ENCODE results near the gene C2orf69. TPM values are rescaled to one million over a fixed set of nuclear protein-coding genes. Genes with fewer than 3 reads are reported as not detected.

C2orf69 gene
- total RNA-seq = 10 to 100 TPM; 14.2 to 25.0 TPM

- peaks cover 0 to 2% of the 10 kb centered on the region in 2 donors for H3K9me3 Mint-ChIP-seq
- ATAC-seq = peak; percentile 91 to 92
- DNase-seq (ENCODE audit: low spot score in 2 of 2) = peak; percentile 91 to 97
Observed at GRCh38 chr2:199911052-199911876, at the start of gene C2orf69. C2orf69 (plus strand) TSS chr2:199911293; CDS start chr2:199911439, 146 bp downstream.

DNA sequence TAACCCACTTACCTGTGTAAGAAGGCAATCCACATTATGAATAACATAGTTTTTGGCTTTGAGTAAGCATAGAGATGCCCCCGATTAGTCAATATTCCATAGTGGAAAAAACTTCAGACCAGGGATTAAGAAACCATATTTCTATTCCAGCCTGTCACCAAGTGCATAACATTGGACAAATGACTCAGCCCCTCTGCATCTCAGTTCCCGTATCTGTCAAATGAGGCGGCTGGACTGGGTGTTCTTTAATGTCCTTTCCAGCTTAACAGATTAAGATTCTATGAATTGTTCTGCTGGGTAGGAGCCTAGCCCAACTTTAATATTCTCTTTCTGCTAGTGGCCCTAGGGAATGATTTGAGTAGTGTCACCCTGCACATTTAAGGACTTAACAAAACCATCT, 48.3 kb upstream of the C2orf69 start:
- Mint-ChIP-seq H3K9me3 (no peaks in the 10 kb centered on the region), H3K36me3 (no peaks in the 10 kb centered on the region), H3K27ac (no peak overlapping the region)
- ATAC-seq (no peak), DNase-seq (ENCODE audit: low spot score in 2 of 2) (no peak)

More at GRCh38 chr2:199911052-199911876, at the start of gene C2orf69:
- Mint-ChIP-seq H3K36me3 (peaks cover 31 to 34% of the 10 kb centered on the region in 2 donors), H3K27ac (peak within 1 kb of the TSS; percentile 89 to 96)

- DNase-seq (ENCODE audit: low spot score in 2 of 2) = no peak
- no peak overlapping the region for H3K27ac Mint-ChIP-seq
- H3K9me3 Mint-ChIP-seq = no peaks in the 10 kb centered on the region
- ATAC-seq = no peak
- H3K36me3 Mint-ChIP-seq = no peaks in the 10 kb centered on the region
Observed at GRCh38 chr2:199865905-199866304, 45.2 kb upstream of the C2orf69 start.

- ATAC-seq (no peak), DNase-seq (ENCODE audit: low spot score in 2 of 2) (no peak)
- Mint-ChIP-seq H3K9me3 (no peaks in the 10 kb centered on the region), H3K36me3 (no peaks in the 10 kb centered on the region), H3K27ac (no peak overlapping the region)
Observed at GRCh38 chr2:199868431-199869226, 42.5 kb upstream of the C2orf69 start.

GRCh38 chr2:199869227-199869541, 41.9 kb upstream of the C2orf69 start:
- no peak overlapping the region for H3K27ac Mint-ChIP-seq
- H3K9me3 Mint-ChIP-seq = peaks cover 3 to 4% of the 10 kb centered on the region in 2 donors
- peaks cover 5% of the 10 kb centered on the region in 2 donors for H3K36me3 Mint-ChIP-seq
- DNase-seq (ENCODE audit: low spot score in 2 of 2) (no peak), ATAC-seq (no peak)

GRCh38 chr2:199869653-199870052, 41.4 kb upstream of the C2orf69 start:
- ATAC-seq (no peak), DNase-seq (ENCODE audit: low spot score in 2 of 2) (no peak)
- no peak overlapping the region for H3K27ac Mint-ChIP-seq
- peaks cover 7 to 9% of the 10 kb centered on the region in 2 donors for H3K9me3 Mint-ChIP-seq
- peaks cover 9% of the 10 kb centered on the region in 2 donors for H3K36me3 Mint-ChIP-seq

DNA sequence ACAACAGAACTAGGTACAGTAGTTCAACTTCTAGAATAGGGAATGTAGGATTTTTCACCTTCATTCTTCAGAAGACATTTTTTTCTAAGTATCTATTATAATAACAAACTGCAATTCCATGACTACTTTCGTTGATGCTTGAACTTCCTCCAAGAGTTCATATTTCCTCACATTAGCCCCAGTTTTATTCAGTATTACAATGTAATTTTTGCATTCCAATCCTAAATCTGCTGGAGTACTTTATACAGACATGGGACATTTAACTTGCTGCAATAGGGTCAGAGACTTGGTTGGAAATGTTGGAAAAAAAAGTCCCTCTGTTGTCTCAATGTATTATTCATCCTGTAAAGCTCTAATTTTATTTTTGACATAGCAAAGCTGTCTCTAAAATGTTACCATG, 40.5 kb upstream of the C2orf69 start:
- DNase-seq (ENCODE audit: low spot score in 2 of 2) (no peak), ATAC-seq (no peak)
- peaks cover 12 to 13% of the 10 kb centered on the region in 2 donors for H3K9me3 Mint-ChIP-seq
- H3K27ac Mint-ChIP-seq = no peak overlapping the region
- H3K36me3 Mint-ChIP-seq = peaks cover 14 to 16% of the 10 kb centered on the region in 2 donors

DNA sequence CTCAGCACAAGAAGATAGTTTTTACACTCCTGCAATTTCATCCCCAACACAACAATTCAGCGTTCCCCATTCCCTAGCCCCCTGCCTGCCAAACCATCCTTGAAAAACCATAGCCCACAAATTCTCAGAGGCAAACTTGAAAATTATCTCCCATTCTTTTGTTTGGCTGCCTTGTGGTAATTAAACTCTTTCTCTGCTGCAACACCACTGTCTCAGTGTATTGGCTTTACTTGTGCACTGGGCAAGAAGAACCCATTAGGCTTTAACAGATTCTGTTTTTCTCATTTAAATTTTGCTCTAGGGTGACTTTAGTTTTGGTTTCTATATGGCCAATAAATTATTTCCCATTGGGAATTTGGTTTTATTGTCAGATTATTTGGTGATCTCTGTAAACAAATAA, 36.9 kb upstream of the C2orf69 start:
- ATAC-seq (no peak), DNase-seq (ENCODE audit: low spot score in 2 of 2) (no peak)
- no peak overlapping the region for H3K27ac Mint-ChIP-seq
- peaks cover 14 to 16% of the 10 kb centered on the region in 2 donors for H3K36me3 Mint-ChIP-seq
- peaks cover 12 to 13% of the 10 kb centered on the region in 2 donors for H3K9me3 Mint-ChIP-seq

DNA sequence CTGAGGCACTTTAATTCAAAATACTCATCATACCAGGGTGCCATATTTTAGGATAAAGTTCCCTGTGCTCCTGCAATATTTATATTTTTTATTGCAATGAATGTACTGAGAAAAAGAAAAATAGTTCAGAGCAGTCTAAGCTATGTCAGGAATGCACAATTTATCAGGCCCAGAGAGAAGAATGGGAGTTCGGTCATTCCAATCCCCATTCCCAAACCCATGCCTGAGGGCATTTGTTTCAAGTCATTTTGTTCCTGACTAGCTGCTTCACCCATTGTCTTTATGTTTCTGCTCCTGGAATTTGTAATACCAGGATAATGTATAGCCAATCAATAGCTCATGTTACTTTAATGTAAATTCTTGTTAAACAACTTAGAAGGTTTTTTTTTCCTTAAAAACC, 35.7 kb upstream of the C2orf69 start:
- H3K36me3 Mint-ChIP-seq = peaks cover 14 to 16% of the 10 kb centered on the region in 2 donors
- H3K9me3 Mint-ChIP-seq = peaks cover 12 to 13% of the 10 kb centered on the region in 2 donors
- no peak for DNase-seq (ENCODE audit: low spot score in 2 of 2)
- no peak for ATAC-seq
- H3K27ac Mint-ChIP-seq = no peak overlapping the region

- H3K27ac Mint-ChIP-seq = no peak overlapping the region
- peaks cover 0 to 12% of the 10 kb centered on the region in 2 donors for H3K36me3 Mint-ChIP-seq
- ATAC-seq = no peak
- no peak for DNase-seq (ENCODE audit: low spot score in 2 of 2)
- peaks cover 0 to 11% of the 10 kb centered on the region in 2 donors for H3K9me3 Mint-ChIP-seq
Observed at GRCh38 chr2:199882667-199883066, 28.4 kb upstream of the C2orf69 start.

GRCh38 chr2:199883474-199884212, 27.4 kb upstream of the C2orf69 start:
- Mint-ChIP-seq H3K9me3 (peaks cover 0 to 11% of the 10 kb centered on the region in 2 donors), H3K27ac (no peak overlapping the region), H3K36me3 (peaks cover 0 to 12% of the 10 kb centered on the region in 2 donors)
- ATAC-seq (no peak), DNase-seq (ENCODE audit: low spot score in 2 of 2) (no peak)

DNA sequence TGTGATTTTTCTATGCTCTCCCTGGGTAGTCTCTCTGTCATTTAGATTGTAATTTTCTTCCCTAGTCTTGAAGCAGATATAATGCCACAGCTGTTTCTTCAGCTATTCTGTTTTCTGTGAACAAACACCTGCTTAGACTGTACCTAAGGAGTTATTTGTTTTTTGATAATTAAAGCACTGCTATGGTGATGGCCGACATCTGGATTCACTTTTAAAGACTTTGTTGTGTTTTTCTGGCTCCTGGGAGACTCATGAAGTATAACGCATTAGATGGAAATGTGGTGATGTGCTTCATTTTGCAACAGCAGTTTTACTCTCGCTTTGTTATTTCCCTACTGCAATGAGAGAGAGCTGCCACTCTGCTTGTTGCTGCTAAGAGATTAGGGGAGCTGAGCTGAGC, 15.7 kb upstream of the C2orf69 start:
- H3K36me3 Mint-ChIP-seq = no peaks in the 10 kb centered on the region
- no peaks in the 10 kb centered on the region for H3K9me3 Mint-ChIP-seq
- no peak for ATAC-seq
- DNase-seq (ENCODE audit: low spot score in 2 of 2) = no peak
- H3K27ac Mint-ChIP-seq = no peak overlapping the region

- no peak for ATAC-seq
- no peak overlapping the region for H3K27ac Mint-ChIP-seq
Observed at GRCh38 chr2:199896617-199897016, 14.5 kb upstream of the C2orf69 start.

GRCh38 chr2:199901942-199902341, 9.2 kb upstream of the C2orf69 start:
- no peaks in the 10 kb centered on the region for H3K9me3 Mint-ChIP-seq
- no peak for ATAC-seq
- H3K36me3 Mint-ChIP-seq = no peaks in the 10 kb centered on the region
- DNase-seq (ENCODE audit: low spot score in 2 of 2) = no peak
- H3K27ac Mint-ChIP-seq = no peak overlapping the region

More at GRCh38 chr2:199896617-199897016, 14.5 kb upstream of the C2orf69 start:
- Mint-ChIP-seq H3K36me3 (no peaks in the 10 kb centered on the region), H3K9me3 (no peaks in the 10 kb centered on the region)
- DNase-seq (ENCODE audit: low spot score in 2 of 2) = no peak

DNA sequence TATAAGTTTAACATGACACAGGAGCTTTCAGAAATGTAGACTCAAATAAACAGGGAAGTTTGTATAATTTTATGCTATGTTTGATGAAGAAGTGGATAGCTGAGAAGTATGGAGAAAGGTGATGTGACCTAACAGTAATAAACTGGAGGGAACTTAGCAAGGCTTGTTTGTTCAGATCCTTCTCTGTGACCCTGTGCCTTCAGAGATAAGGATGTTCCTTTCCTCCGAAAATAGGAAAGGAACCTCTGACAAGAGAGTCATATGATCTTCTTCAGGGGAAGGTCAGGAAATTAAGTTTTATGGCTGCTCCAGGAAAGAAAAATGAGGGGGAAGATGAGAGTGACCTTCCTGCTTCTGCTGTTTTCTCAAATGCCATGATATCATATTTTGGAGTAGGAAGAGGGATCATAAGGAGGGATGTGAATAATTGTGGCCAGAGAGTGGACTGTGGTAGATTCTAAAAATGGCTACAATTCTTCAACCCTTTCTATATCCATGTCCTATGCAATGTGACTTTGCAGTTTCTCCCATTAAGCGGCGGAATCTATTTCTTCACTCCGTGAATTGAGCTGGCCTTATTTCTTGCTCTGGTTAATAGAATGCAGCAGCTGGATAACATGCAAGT, 8.5 kb upstream of the C2orf69 start:
- Mint-ChIP-seq H3K36me3 (no peaks in the 10 kb centered on the region), H3K27ac (no peak overlapping the region), H3K9me3 (no peaks in the 10 kb centered on the region)
- DNase-seq (ENCODE audit: low spot score in 2 of 2) = no peak
- no peak for ATAC-seq

GRCh38 chr2:199903111-199903510, 8.0 kb upstream of the C2orf69 start:
- no peaks in the 10 kb centered on the region for H3K36me3 Mint-ChIP-seq
- no peak for DNase-seq (ENCODE audit: low spot score in 2 of 2)
- no peak for ATAC-seq
- no peak overlapping the region for H3K27ac Mint-ChIP-seq
- no peaks in the 10 kb centered on the region for H3K9me3 Mint-ChIP-seq
